ENCODE data around the gene KIF15. TPM values are rescaled to one million over a fixed set of nuclear protein-coding genes. Genes with fewer than 3 reads are reported as not detected.

The KIF15 gene
- total RNA-seq, 1 experiment from 2014 or later, result 23.7 TPM

- Mint-ChIP-seq H3K4me1 (peaks cover 32% of the 10 kb centered on the region), H3K27me3 (ENCODE audit: low read depth) (no peaks in the 10 kb centered on the region; the same call in 1 of the 2 replicates), H3K9me3 (peaks cover 11% of the 10 kb centered on the region), H3K27ac (no peak overlapping the region), H3K4me3 (no peak overlapping the region), H3K36me3 (no peaks in the 10 kb centered on the region)
- POLR2A ChIA-PET, result no interaction called here
- CTCF ChIA-PET, result no interaction called here
- DNase-seq (ENCODE audit: low spot score) (no peak), ATAC-seq (no peak)
- no peak for TF ChIP-seq PRRX2 (CRISPR knock-in tag; IDR thresholded peaks at IDR 0.05)
- no peak for TF ChIP-seq ZNF423 (CRISPR knock-in tag; IDR thresholded peaks at IDR 0.05)
- TF ChIP-seq, protein P1, sequence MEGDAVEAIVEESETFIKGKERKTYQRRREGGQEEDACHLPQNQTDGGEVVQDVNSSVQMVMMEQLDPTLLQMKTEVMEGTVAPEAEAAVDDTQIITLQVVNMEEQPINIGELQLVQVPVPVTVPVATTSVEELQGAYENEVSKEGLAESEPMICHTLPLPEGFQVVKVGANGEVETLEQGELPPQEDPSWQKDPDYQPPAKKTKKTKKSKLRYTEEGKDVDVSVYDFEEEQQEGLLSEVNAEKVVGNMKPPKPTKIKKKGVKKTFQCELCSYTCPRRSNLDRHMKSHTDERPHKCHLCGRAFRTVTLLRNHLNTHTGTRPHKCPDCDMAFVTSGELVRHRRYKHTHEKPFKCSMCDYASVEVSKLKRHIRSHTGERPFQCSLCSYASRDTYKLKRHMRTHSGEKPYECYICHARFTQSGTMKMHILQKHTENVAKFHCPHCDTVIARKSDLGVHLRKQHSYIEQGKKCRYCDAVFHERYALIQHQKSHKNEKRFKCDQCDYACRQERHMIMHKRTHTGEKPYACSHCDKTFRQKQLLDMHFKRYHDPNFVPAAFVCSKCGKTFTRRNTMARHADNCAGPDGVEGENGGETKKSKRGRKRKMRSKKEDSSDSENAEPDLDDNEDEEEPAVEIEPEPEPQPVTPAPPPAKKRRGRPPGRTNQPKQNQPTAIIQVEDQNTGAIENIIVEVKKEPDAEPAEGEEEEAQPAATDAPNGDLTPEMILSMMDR (IDR thresholded peaks at IDR 0.05), result no peak
- no peak for TF ChIP-seq RELA (CRISPR knock-in tag; IDR thresholded peaks at IDR 0.05; ENCODE audit: borderline replicate concordance)
- TF ChIP-seq ESRRA (CRISPR knock-in tag; IDR thresholded peaks at IDR 0.05; ENCODE audit: borderline replicate concordance), result no peak
- no peak for TF ChIP-seq ZNF512 (CRISPR knock-in tag; IDR thresholded peaks at IDR 0.05; ENCODE audit: borderline replicate concordance)
- no peak for TF ChIP-seq AFF4 (CRISPR knock-in tag; IDR thresholded peaks at IDR 0.05; ENCODE audit: borderline replicate concordance)
- no peak for TF ChIP-seq GRHL2 (CRISPR knock-in tag; IDR thresholded peaks at IDR 0.05; ENCODE audit: insufficient replicate concordance, severe bottlenecking)
- no peak for TF ChIP-seq ZMAT4 (CRISPR knock-in tag; IDR thresholded peaks at IDR 0.05)
- TF ChIP-seq OVOL2 (CRISPR knock-in tag; IDR thresholded peaks at IDR 0.05; ENCODE audit: borderline replicate concordance), result no peak
- TF ChIP-seq ZNF138 (CRISPR knock-in tag; conservative IDR thresholded peaks at IDR 0.05), result no peak
- no peak for TF ChIP-seq AR (CRISPR knock-in tag; IDR thresholded peaks at IDR 0.05)
- TF ChIP-seq ZNF671 (CRISPR knock-in tag; IDR thresholded peaks at IDR 0.05), result no peak
- TF ChIP-seq SP1 (CRISPR knock-in tag; conservative IDR thresholded peaks at IDR 0.05), result no peak
- TF ChIP-seq ZNF416 (CRISPR knock-in tag; IDR thresholded peaks at IDR 0.05), result no peak
- no peak for TF ChIP-seq ATF6 (CRISPR knock-in tag; IDR thresholded peaks at IDR 0.05)
- TF ChIP-seq ZNF317 (CRISPR knock-in tag; IDR thresholded peaks at IDR 0.05; ENCODE audit: borderline replicate concordance, low read depth), result no peak
- TF ChIP-seq, protein P2, sequence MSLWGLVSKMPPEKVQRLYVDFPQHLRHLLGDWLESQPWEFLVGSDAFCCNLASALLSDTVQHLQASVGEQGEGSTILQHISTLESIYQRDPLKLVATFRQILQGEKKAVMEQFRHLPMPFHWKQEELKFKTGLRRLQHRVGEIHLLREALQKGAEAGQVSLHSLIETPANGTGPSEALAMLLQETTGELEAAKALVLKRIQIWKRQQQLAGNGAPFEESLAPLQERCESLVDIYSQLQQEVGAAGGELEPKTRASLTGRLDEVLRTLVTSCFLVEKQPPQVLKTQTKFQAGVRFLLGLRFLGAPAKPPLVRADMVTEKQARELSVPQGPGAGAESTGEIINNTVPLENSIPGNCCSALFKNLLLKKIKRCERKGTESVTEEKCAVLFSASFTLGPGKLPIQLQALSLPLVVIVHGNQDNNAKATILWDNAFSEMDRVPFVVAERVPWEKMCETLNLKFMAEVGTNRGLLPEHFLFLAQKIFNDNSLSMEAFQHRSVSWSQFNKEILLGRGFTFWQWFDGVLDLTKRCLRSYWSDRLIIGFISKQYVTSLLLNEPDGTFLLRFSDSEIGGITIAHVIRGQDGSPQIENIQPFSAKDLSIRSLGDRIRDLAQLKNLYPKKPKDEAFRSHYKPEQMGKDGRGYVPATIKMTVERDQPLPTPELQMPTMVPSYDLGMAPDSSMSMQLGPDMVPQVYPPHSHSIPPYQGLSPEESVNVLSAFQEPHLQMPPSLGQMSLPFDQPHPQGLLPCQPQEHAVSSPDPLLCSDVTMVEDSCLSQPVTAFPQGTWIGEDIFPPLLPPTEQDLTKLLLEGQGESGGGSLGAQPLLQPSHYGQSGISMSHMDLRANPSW (CRISPR knock-in tag; conservative IDR thresholded peaks at IDR 0.05; ENCODE audit: low read depth), result no peak
- TF ChIP-seq MYBL2 (CRISPR knock-in tag; IDR thresholded peaks at IDR 0.05), result no peak
These were observed 129.3 kb downstream of the KIF15 start for GRCh38 chr3:44890852-44891251.

Data from WTC11 (cell line).